Measurements from ENCODE around the gene BEND7. TPM values are rescaled to one million over a fixed set of nuclear protein-coding genes. Genes with fewer than 3 reads are reported as not detected.

BEND7 gene
- polyA plus RNA-seq, 1 donor (not counting 4 experiments of a cell fraction or from before 2014, with no cell fraction given) = 4.4 TPM

GRCh38 chr10:13449296-13449695 is 79.5 kb downstream of the BEND7 start:
- no peak overlapping the region for H3K4me3 ChIP-seq (ENCODE audit: control insufficient read depth in 2 of 3, extremely low read depth in 1 of 3, insufficient read depth in 2 of 3, low read depth in 1 of 3, low read length in 3 of 3)
- no peaks in the 10 kb centered on the region for H3K79me2 ChIP-seq (ENCODE audit: control insufficient read depth, insufficient read depth, low read length)
- no peak overlapping the region for H3K9ac ChIP-seq (ENCODE audit: control insufficient read depth, extremely low read depth, insufficient read depth, low read length)
- H3K4me1 ChIP-seq (ENCODE audit: control insufficient read depth, extremely low read depth, insufficient read depth, low read length) = peaks cover 14% of the 10 kb centered on the region
- no peaks in the 10 kb centered on the region for H3K27me3 ChIP-seq (ENCODE audit: control insufficient read depth, extremely low read depth, insufficient read depth, low read length)
- FAIRE-seq = no peak
- dilution Hi-C loops (cut with MboI; ENCODE audit: extremely low pct_ligation_motif_present, low sequenced_read_pairs) = no loop called here
- no peak overlapping the region for H2AFZ ChIP-seq (ENCODE audit: control insufficient read depth, low read length)
- no peaks in the 10 kb centered on the region for H3K9me1 ChIP-seq (ENCODE audit: control insufficient read depth, extremely low read depth, insufficient read depth, low read length)
- no peak for DNase-seq (ENCODE audit: low read depth, low spot score)
- no peaks in the 10 kb centered on the region for H3K9me3 ChIP-seq (ENCODE audit: control insufficient read depth, low read depth, low read length)
- no peak overlapping the region for H3K27ac ChIP-seq (ENCODE audit: control insufficient read depth, insufficient read depth, low read length)
- TF ChIP-seq CTCF (optimal IDR thresholded peaks at IDR 0.05 in 1 of 3, IDR thresholded peaks at IDR 0.05 in 1 of 3, conservative IDR thresholded peaks at IDR 0.05 in 1 of 3; ENCODE audit: extremely low read depth in 1 of 3, insufficient read depth in 2 of 3, low read length in 3 of 3) = no peak
- no peak for TF ChIP-seq EZH2 (IDR thresholded peaks at IDR 0.05; ENCODE audit: low read length)
- no peaks in the 10 kb centered on the region for H3K36me3 ChIP-seq (ENCODE audit: control insufficient read depth in 2 of 2, extremely low read depth in 1 of 2, insufficient read depth in 2 of 2, low read length in 2 of 2)
- H3K4me2 ChIP-seq (ENCODE audit: control insufficient read depth, extremely low read depth, insufficient read depth, low read depth, low read length) = peak overlapping the region; percentile 47
- no peaks in the 10 kb centered on the region for H4K20me1 ChIP-seq (ENCODE audit: control insufficient read depth, extremely low read depth, insufficient read depth, low read length)

GRCh38 chr10:13448216-13448615 is 80.6 kb downstream of the BEND7 start:
- dilution Hi-C loops (cut with MboI; ENCODE audit: extremely low pct_ligation_motif_present, low sequenced_read_pairs) = no loop called here

More at GRCh38 chr10:13448216-13448615, 80.6 kb downstream of the BEND7 start:
- no peak overlapping the region for H3K27ac ChIP-seq (ENCODE audit: control insufficient read depth, insufficient read depth, low read length)
- DNase-seq (ENCODE audit: low read depth, low spot score) (no peak), FAIRE-seq (no peak)
- no peak overlapping the region for H3K9ac ChIP-seq (ENCODE audit: control insufficient read depth, extremely low read depth, insufficient read depth, low read length)
- H3K4me1 ChIP-seq (ENCODE audit: control insufficient read depth, extremely low read depth, insufficient read depth, low read length) = peaks cover 14% of the 10 kb centered on the region
- no peaks in the 10 kb centered on the region for H3K9me1 ChIP-seq (ENCODE audit: control insufficient read depth, extremely low read depth, insufficient read depth, low read length)
- TF ChIP-seq EZH2 (IDR thresholded peaks at IDR 0.05; ENCODE audit: low read length) (no peak), CTCF (optimal IDR thresholded peaks at IDR 0.05 in 1 of 3, IDR thresholded peaks at IDR 0.05 in 1 of 3, conservative IDR thresholded peaks at IDR 0.05 in 1 of 3; ENCODE audit: extremely low read depth in 1 of 3, insufficient read depth in 2 of 3, low read length in 3 of 3) (no peak)
- no peak overlapping the region for H3K4me2 ChIP-seq (ENCODE audit: control insufficient read depth, extremely low read depth, insufficient read depth, low read depth, low read length)
- H3K9me3 ChIP-seq (ENCODE audit: control insufficient read depth, low read depth, low read length) = no peaks in the 10 kb centered on the region
- no peaks in the 10 kb centered on the region for H4K20me1 ChIP-seq (ENCODE audit: control insufficient read depth, extremely low read depth, insufficient read depth, low read length)
- no peaks in the 10 kb centered on the region for H3K27me3 ChIP-seq (ENCODE audit: control insufficient read depth, extremely low read depth, insufficient read depth, low read length)
- no peak overlapping the region for H3K4me3 ChIP-seq (ENCODE audit: control insufficient read depth in 2 of 3, extremely low read depth in 1 of 3, insufficient read depth in 2 of 3, low read depth in 1 of 3, low read length in 3 of 3)
- no peak overlapping the region for H2AFZ ChIP-seq (ENCODE audit: control insufficient read depth, low read length)
- no peaks in the 10 kb centered on the region for H3K79me2 ChIP-seq (ENCODE audit: control insufficient read depth, insufficient read depth, low read length)
- no peaks in the 10 kb centered on the region for H3K36me3 ChIP-seq (ENCODE audit: control insufficient read depth in 2 of 2, extremely low read depth in 1 of 2, insufficient read depth in 2 of 2, low read length in 2 of 2)
